RPMI8226 (cell line): ENCODE data around the gene TRMT10B.
A peak's percentile ranks its signal among the peaks of the same experiment; 100 is the strongest.
"Not testable (repeated sequence)": the region's sequence is repeated elsewhere in the genome, so short reads cannot be mapped to it uniquely, and the experiment has no call there.

Source experiments
- DNase-seq: peaks from one replicate; pipeline ENCODE4 v3.0.0-alpha.2; 2015

The TRMT10B gene

GRCh38 chr9:37752112-37752511 lies 1.5 kb upstream of the TRMT10B start:
- not testable (repeated sequence) for DNase-seq

DNA sequence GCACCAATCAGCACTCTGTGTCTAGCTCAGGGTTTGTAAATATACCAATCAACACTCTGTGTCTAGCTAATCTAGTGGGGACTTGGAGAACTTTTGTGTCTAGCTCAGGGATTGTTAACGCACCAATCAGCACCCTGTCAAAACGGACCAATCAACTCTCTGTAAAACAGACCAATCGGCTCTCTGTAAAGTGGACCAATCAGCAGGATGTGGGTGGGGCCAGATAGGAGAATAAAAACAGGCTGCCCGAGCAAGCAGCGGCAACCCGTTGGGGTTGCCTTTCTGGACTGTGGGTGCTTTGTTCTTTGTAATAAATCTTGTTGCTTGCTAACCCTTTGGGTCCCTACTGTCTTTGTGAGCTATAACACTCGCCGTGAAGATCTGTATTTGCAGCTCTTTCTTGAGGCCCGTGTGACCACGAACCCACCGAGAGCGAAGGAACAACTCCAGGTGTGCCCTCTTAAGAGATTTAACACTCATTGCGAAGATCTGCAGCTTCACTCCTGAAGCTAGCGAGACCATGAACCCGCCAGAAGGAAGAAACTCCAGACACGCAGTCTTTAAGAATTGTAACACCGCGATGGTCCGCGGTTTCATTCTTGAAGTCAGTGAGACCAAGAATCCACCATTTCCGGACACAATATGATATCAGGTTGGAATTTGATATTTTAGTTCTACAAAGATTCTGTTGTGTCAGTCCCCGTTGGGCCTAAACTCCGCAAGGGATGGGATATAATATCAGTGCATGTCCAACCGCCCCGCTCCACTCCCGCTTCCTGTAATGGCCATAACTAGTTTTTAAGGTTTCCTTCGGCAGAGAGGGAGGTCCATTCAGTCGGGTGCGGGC lies 740 bp upstream of the TRMT10B start:
- DNase-seq, result no peak

DNA sequence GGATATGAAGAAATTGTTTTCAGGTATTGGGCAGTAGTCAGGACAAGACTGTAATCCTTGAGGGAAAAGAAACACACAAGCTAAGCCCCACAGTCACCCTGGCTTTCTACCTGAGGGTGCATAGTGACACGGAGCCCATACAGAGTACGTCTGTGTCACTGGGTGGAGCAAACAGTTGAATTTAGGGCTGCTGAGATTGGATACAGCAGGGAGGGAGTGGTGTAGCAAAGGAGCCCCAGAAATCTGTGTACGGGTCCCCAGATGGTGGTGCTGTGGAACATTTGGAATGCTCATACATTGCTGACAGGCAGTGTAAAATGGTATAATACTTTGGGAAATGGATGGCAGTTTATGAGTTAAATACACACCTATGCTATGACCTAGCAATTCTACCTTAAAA lies 5.1 kb downstream of the TRMT10B start:
- DNase-seq, result no peak

GRCh38 chr9:37760416-37761161 lies 7.0 kb downstream of the TRMT10B start:
- no peak for DNase-seq

- DNase-seq, result no peak
These were observed 7.9 kb downstream of the TRMT10B start for GRCh38 chr9:37761511-37761910.

DNA sequence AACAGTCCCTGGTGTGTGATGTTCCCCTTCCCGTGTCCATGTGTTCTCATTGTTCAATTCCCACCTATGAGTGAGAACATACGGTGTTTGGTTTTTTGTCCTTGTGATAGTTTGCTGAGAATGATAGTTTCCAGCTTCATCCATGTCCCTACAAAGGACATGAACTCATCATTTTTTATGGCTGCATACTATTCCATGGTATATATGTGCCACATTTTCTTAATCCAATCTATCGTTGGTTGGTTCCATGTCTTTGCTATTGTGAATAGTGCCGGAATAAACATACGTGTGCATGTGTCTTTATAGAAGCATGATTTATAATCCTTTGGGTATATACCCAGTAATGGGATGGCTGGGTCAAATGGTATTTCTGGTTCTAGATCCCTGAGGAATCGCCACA lies 11.7 kb downstream of the TRMT10B start:
- DNase-seq, result not testable (repeated sequence)

- no peak for DNase-seq
These were observed 15.7 kb downstream of the TRMT10B start for GRCh38 chr9:37769306-37769705.

DNA sequence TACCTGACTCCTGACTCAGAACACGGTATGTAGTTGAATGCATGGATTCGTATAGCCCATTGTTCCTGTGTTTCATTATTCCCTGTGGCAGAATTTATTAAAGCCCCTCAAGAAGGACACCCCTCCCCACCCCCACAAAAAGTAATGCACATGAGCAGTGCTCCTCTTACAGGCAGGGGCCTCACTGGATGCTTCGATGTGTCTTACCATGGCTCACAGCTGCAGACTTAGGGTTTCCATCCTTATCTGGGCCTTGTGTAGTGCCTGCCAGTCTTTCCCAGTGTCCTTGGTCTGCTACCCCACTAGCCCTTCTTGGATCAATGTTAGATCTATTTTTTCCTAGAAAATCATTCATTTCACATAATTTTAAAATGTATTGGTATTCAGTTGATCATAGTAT lies 16.4 kb downstream of the TRMT10B start:
- DNase-seq, result no peak

GRCh38 chr9:37775216-37775919 lies 21.8 kb downstream of the TRMT10B start:
- no peak for DNase-seq

- no peak for DNase-seq
These were observed 22.7 kb downstream of the TRMT10B start for GRCh38 chr9:37776328-37776727.

DNA sequence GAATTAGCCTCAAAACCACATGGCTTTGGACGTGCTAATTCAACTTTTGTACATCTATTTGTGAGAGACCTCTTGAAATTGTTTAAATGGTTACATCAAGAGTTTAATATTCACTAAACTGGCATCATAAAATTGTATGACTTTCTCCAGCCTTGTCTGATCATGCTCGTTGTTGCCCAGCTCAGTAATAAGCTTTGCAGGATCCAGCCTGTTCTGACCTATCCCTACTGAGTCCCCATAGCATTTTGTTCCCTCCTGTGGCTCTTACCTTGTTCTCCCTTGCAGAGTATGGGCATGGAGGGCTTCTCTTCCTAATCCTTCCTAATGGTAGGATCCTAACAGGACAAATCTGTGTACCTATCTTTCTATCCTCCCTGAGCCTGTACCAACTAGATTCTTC lies 24.9 kb downstream of the TRMT10B start:
- DNase-seq, result no peak

DNA sequence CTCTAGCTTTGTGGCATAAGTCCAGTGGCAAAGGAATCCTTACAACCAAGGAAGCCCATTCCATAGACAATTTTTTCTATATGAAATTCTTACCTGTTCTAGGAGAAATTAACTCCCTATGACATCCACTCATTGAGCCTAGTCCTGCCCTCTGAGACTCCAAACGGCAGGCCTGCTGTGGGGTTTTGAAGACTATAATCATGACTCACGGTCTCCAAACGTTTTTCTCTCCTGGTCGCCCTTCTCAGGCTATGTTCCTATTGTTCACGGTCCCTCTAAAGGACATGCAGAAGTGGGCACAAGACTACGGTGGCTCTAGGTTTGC lies 30.6 kb downstream of the TRMT10B start:
- no peak for DNase-seq

DNA sequence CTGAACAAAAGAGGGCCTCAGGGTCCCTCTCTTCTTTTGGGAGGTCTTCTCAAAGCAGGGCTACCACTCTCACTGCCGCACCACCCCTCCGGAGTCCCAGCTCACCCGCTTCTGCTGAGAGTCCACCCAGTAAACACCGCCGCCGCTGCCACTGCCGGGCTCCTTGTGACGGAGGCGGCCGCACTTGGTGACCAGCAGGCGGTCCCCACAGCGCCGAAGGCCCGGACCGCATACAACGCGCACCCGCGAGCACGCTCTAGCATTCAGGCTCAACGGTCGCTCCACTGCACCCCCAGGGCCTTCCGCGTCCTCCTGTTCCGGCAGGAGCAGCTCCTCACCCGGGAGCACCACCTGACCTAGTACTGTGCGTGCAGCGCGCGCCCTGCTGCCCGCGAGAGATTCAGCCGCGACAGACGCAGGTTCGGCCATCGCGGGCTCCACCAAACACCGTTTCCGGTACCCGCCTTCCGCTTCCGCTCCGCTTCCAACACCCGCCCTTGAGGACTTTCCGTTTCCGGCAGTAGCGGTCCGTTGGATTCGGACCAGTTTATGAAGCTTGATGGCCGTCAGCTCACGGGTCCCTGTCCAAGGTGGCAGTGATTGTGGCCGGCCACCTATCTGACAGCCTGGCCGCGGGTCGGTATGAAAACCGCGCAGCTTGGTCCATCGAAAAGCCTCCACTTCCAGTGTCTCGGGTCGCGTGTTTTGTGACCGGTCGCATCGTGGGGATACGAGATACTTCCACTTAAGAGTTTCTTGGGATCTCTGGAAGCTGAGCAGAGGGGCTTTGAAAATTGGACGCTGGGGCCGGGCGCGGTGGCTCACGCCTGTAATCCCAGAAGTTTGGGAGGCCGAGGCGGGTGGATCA lies 31.2 kb downstream of the TRMT10B start, which contains the start of gene EXOSC3:
TSS of gene EXOSC3 (minus strand) at position 449 of the 868 bp plus-strand sequence. CDS start at position 429, 20 bp downstream.
- peak; percentile 95 for DNase-seq

DNA sequence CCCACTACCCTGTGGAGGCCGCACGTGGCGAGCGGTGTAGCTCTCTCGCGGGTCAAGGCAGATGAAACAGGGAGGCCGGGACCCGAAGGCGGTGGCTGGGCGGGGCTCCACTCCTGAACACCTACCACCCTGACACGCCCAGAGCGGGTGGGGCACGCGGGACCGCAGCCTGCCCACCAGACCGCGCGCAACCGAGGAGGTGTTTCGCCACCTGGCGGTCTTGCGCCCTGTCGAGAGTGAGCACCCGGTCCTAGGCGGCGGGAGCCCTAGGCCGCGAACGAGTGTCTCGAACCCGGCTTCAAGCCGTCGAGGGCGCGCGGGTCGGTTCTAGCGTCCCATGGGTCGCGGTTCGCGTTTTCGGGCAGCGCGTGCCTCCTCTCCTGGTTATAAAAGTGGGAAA lies 33.5 kb downstream of the TRMT10B start:
- no peak for DNase-seq

DNA sequence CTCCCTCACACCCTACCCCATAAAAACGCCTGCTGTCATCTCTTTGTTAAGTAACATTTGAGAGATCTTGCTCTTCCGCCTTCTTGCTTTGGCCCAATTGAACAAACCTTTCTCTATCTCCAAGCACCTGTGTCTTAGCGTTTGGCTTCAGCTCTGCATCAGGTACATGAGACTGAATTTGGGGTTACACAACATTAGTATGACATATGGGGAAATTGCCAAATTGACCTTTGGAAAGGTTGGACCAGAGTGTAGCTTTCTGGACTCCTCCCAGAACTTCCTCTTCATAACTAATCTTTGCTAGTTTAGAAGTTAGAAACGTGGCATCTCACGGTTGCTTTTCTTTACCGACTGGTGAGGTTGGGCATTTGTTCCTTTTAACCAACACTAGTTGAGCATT lies 34.7 kb downstream of the TRMT10B start:
- DNase-seq, result no peak

GRCh38 chr9:37790096-37790495 lies 36.5 kb downstream of the TRMT10B start:
- no peak for DNase-seq

DNA sequence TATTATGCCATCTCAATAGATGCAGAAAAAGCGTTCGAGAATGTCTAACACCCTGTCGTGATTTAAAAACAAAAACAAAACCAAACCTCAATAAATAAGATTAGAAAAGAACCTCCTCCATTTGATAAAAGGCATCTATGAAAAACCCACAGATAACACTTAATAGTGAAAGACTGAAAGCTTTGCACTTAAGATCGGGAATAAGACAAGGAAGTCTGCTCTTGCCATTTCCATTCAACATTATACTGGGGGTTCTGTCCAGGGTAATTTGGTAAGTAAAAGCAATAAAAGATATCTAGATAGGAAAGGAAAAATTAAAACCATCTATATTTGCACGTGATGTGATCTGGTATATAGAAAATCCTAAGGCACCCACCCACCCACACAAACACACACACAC lies 38.5 kb downstream of the TRMT10B start:
- no peak for DNase-seq

DNA sequence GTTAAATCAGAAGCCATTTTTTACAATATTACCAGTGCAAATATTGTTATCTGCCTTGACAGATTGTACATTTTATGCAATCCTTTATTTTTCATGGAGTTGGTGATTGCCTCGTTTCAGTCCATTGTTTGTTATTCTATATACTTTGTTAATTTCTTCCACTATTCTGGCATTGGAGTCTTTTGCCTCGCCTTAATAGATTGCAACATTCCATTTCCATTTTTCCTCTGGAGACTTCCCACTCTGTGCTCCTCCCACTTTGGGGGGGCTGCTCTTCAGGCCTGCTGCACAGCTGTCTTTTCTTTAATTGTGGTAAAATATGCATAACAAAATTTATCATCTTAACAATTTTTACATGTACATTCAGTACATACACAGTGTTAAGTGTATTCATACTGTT lies 42.6 kb downstream of the TRMT10B start:
- no peak for DNase-seq

GRCh38 chr9:37798677-37799076 lies 45.1 kb downstream of the TRMT10B start:
- DNase-seq, result no peak

GRCh38 chr9:37800631-37801286 lies 47.2 kb downstream of the TRMT10B start, which contains the start of gene DCAF10:
Gene DCAF10 (plus strand): TSS chr9:37800797. CDS start chr9:37800867, 70 bp downstream.
- peak; percentile 90 for DNase-seq

DNA sequence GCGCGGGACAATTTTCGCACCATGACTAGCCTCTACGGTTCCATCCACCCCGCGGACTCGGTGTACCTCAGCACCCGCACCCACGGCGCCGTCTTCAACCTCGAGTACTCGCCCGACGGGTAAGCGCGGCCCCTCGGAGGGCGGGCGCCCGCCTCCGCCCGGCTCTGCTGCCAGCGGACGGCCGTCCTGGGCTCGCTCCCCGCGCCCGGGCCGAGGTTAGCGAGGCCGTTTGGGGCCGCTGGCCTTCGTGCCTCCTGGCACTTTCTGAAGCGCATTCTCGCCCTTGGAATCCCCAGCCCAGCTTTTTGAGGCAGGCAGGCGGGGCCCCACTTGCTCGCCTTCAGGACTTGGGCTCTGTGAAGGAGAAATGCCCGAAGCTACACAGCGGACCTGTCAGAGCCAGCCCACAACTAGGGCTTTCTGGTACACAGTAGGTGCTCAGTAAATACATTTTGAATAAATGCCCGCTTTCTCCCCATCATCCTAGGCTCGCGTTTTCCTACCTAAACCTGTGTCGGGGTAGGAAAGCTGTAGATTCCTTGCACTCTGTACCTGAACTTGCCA lies 47.8 kb downstream of the TRMT10B start:
- DNase-seq, result peak; percentile 28
